ENCODE measurements around the gene DCAF5. TPM values are rescaled to one million over a fixed set of nuclear protein-coding genes. Genes with fewer than 3 reads are reported as not detected.

DCAF5 gene
- total and polyA plus RNA-seq, 2 of the 13 experiments (the other 11 are each of a cell fraction or from before 2014, with no cell fraction given), result 13.4 to 31.6 TPM

GRCh38 chr14:69047255-69047654 is 105.7 kb downstream of the DCAF5 start:
- peaks cover 39% of the 10 kb centered on the region for H3K4me1 ChIP-seq (ENCODE audit: insufficient read depth, low read length)

More at GRCh38 chr14:69047255-69047654, 105.7 kb downstream of the DCAF5 start:
- ChIA-PET CTCF (ENCODE audit: low intra/inter-chr PET ratio, low total read pairs) (no interaction called here), POLR2A (no interaction called here)
- DNase-seq (ENCODE audit: low spot score), result no peak
- no peak for ATAC-seq
- Histone ChIP-seq H3K4me3 (replicated peaks in 1 of 3; ENCODE audit: insufficient read depth in 1 of 3, low read depth in 2 of 3, low read length in 3 of 3) (no peak overlapping the region), H3K9me3 (ENCODE audit: low read length) (no peaks in the 10 kb centered on the region), H3K9ac (ENCODE audit: insufficient read depth, low read depth, low read length) (no peak overlapping the region), H3K4me2 (ENCODE audit: low read depth, low read length) (no peak overlapping the region), H3K27me3 (ENCODE audit: control insufficient read depth in 1 of 2, insufficient read depth in 2 of 2, low read length in 2 of 2) (peaks cover 0 to 21% of the 10 kb centered on the region in 2 experiments; a peak in 2 of 5 replicates), H4K20me1 (ENCODE audit: insufficient read depth, low read length) (no peaks in the 10 kb centered on the region), H3K36me3 (replicated peaks in 1 of 2; ENCODE audit: control insufficient read depth in 1 of 2, insufficient read depth in 2 of 2, low read length in 2 of 2) (no peaks in the 10 kb centered on the region), H3K27ac (ENCODE audit: extremely low read length, insufficient read depth, low read length) (no peak overlapping the region), H2AFZ (ENCODE audit: low read length) (no peak overlapping the region), H3K79me2 (ENCODE audit: insufficient read depth, low read length) (no peaks in the 10 kb centered on the region)
- no TSS peak for BruUV-seq (replicated peaks)
- FAIRE-seq, result no peak
- intact Hi-C loops (cut with micrococcal nuclease; ENCODE audit: unreplicated experiment) (no loop called here), in situ Hi-C loops (cut with HindIII; ENCODE audit: extremely low pct_ligation_motif_present, low pct_unique_long_range_greater_than_20kb) (no loop called here)
- 60% methylated on average over 1 of the region's 1 CpG for WGBS (ENCODE audit: low lambda C conversion rate)
- TF ChIP-seq ZHX2 (IDR thresholded peaks at IDR 0.05; ENCODE audit: low read depth), result no peak
- TF ChIP-seq ZHX2 (CRISPR knock-in tag; IDR thresholded peaks at IDR 0.05; ENCODE audit: borderline replicate concordance), result no peak
- TF ChIP-seq ZNF629 (CRISPR knock-in tag; conservative IDR thresholded peaks at IDR 0.05), result peak; percentile 52; the same call in 1 of the 2 replicates
- TF ChIP-seq DMTF1 (CRISPR knock-in tag; IDR thresholded peaks at IDR 0.05), result no peak
- TF ChIP-seq ZNF367 (CRISPR knock-in tag; IDR thresholded peaks at IDR 0.05; ENCODE audit: borderline replicate concordance), result no peak
- TF ChIP-seq HCFC1 (IDR thresholded peaks at IDR 0.05; ENCODE audit: low read depth, low read length), result no peak
- TF ChIP-seq ZNF230 (CRISPR knock-in tag; IDR thresholded peaks at IDR 0.05), result no peak

Data from HepG2 (cell line).